Measurements from ENCODE around the gene AKAP6.

DNA sequence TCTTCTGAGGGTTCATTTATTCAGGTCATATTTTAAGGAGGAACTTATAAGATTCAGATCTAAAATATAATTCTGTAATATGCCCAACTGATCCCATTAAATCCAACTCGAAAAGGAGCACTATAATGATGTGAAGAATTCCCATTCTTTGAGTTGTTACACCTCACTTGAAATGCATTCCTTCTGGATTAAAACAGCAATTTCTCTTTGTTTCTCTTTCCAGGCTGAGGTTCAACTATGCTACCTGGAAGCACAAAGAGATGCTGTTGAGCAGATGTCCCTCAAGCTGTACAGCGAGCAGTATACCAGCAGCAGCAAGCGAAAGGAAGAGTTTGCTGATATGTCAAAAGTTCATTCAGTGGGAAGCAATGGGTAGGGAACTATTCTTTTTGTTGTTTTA is 349.0 kb downstream of the AKAP6 start:
- TF ChIP-seq, protein P1, sequence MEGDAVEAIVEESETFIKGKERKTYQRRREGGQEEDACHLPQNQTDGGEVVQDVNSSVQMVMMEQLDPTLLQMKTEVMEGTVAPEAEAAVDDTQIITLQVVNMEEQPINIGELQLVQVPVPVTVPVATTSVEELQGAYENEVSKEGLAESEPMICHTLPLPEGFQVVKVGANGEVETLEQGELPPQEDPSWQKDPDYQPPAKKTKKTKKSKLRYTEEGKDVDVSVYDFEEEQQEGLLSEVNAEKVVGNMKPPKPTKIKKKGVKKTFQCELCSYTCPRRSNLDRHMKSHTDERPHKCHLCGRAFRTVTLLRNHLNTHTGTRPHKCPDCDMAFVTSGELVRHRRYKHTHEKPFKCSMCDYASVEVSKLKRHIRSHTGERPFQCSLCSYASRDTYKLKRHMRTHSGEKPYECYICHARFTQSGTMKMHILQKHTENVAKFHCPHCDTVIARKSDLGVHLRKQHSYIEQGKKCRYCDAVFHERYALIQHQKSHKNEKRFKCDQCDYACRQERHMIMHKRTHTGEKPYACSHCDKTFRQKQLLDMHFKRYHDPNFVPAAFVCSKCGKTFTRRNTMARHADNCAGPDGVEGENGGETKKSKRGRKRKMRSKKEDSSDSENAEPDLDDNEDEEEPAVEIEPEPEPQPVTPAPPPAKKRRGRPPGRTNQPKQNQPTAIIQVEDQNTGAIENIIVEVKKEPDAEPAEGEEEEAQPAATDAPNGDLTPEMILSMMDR (IDR thresholded peaks at IDR 0.05), result no peak
- TF ChIP-seq POLR2A (IDR thresholded peaks at IDR 0.05), result no peak
